HCT116 (cell line): Measurements from ENCODE around the gene TTLL11.

Source experiments
- POLR2A ChIP-seq: IDR thresholded peaks from 2 replicates; pipeline ENCODE4 v1.7.0; 2011; ENCODE audit warnings: borderline replicate concordance; ENCODE audit not compliant: insufficient read depth, insufficient read length; ENCODE audit errors: extremely low read depth
- POLR2AphosphoS5 ChIP-seq: IDR thresholded peaks from 2 replicates; pipeline ENCODE4 v1.6.1; 2011; ENCODE audit warnings: mild to moderate bottlenecking, low read depth, low read length, moderate library complexity
- RAD21 ChIP-seq: IDR thresholded peaks from 2 replicates; pipeline ENCODE4 v1.6.1; 2012; ENCODE audit warnings: low read depth, mild to moderate bottlenecking
- SRF ChIP-seq: IDR thresholded peaks from 2 replicates; pipeline ENCODE4 v1.6.1; 2012; ENCODE audit warnings: low read depth
- YY1 ChIP-seq: IDR thresholded peaks from 2 replicates; pipeline ENCODE4 v1.6.1; 2011; ENCODE audit warnings: low read length, low read depth, moderate library complexity, mild to moderate bottlenecking; ENCODE audit not compliant: insufficient replicate concordance; ENCODE audit errors: extremely low read depth
- TF ChIP-seq, protein P1 (sequence below), 3 experiments: fragments of 200-600 bp in 1 of 3; sonication (generic) in 1 of 3; IDR thresholded peaks in 2 of 3; conservative IDR thresholded peaks in 1 of 3; 2 replicates each; pipeline ENCODE4 v1.5.1; 2012 to 2017; ENCODE audit warnings: low read depth in 2 of 3, low read length in 2 of 3, antibody characterized with exemption in 1 of 3, borderline replicate concordance in 1 of 3, control low read depth in 1 of 3, mild to moderate bottlenecking in 1 of 3, mixed read lengths in 1 of 3, mixed run types in 1 of 3, moderate library complexity in 1 of 3; ENCODE audit not compliant: insufficient read depth in 1 of 3
- TF ChIP-seq, protein P2 (sequence below): IDR thresholded peaks from 2 replicates; pipeline ENCODE4 v1.6.1; 2012; ENCODE audit warnings: low read depth

GRCh38 chr9:121900163-121900562 lies 192.9 kb downstream of the TTLL11 start:
- TF ChIP-seq, protein P1, sequence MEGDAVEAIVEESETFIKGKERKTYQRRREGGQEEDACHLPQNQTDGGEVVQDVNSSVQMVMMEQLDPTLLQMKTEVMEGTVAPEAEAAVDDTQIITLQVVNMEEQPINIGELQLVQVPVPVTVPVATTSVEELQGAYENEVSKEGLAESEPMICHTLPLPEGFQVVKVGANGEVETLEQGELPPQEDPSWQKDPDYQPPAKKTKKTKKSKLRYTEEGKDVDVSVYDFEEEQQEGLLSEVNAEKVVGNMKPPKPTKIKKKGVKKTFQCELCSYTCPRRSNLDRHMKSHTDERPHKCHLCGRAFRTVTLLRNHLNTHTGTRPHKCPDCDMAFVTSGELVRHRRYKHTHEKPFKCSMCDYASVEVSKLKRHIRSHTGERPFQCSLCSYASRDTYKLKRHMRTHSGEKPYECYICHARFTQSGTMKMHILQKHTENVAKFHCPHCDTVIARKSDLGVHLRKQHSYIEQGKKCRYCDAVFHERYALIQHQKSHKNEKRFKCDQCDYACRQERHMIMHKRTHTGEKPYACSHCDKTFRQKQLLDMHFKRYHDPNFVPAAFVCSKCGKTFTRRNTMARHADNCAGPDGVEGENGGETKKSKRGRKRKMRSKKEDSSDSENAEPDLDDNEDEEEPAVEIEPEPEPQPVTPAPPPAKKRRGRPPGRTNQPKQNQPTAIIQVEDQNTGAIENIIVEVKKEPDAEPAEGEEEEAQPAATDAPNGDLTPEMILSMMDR (IDR thresholded peaks at IDR 0.05 in 2 of 3, conservative IDR thresholded peaks at IDR 0.05 in 1 of 3; ENCODE audit: borderline replicate concordance in 1 of 3, insufficient read depth in 1 of 3, low read depth in 2 of 3, low read length in 2 of 3) = no peak
- TF ChIP-seq POLR2AphosphoS5 = no peak
- TF ChIP-seq, protein P2, sequence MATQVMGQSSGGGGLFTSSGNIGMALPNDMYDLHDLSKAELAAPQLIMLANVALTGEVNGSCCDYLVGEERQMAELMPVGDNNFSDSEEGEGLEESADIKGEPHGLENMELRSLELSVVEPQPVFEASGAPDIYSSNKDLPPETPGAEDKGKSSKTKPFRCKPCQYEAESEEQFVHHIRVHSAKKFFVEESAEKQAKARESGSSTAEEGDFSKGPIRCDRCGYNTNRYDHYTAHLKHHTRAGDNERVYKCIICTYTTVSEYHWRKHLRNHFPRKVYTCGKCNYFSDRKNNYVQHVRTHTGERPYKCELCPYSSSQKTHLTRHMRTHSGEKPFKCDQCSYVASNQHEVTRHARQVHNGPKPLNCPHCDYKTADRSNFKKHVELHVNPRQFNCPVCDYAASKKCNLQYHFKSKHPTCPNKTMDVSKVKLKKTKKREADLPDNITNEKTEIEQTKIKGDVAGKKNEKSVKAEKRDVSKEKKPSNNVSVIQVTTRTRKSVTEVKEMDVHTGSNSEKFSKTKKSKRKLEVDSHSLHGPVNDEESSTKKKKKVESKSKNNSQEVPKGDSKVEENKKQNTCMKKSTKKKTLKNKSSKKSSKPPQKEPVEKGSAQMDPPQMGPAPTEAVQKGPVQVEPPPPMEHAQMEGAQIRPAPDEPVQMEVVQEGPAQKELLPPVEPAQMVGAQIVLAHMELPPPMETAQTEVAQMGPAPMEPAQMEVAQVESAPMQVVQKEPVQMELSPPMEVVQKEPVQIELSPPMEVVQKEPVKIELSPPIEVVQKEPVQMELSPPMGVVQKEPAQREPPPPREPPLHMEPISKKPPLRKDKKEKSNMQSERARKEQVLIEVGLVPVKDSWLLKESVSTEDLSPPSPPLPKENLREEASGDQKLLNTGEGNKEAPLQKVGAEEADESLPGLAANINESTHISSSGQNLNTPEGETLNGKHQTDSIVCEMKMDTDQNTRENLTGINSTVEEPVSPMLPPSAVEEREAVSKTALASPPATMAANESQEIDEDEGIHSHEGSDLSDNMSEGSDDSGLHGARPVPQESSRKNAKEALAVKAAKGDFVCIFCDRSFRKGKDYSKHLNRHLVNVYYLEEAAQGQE = no peak
- no peak for TF ChIP-seq POLR2A
- TF ChIP-seq SRF = no peak
- TF ChIP-seq RAD21 = no peak
- TF ChIP-seq YY1 = no peak
